Neuronal stem cell (in vitro differentiated cells): ENCODE measurements around the gene PHACTR3.

Experiments used
- DNase-seq: peaks from one replicate; pipeline ENCODE4 v3.0.0-alpha.2; 2013; ENCODE audit warnings: low spot score
- H2AFZ ChIP-seq: one replicate; pipeline ENCODE4 v1.6.1; 2013; ENCODE audit warnings: mild to moderate bottlenecking, low read length, inconsistent platforms
- H2AK5ac ChIP-seq: 2 replicates; pipeline ENCODE4 v1.6.1; 2013; ENCODE audit warnings: low read depth, mild to moderate bottlenecking, inconsistent platforms, low read length, moderate library complexity, mixed read lengths
- H2BK120ac ChIP-seq: 2 replicates; pipeline ENCODE4 v1.6.1; 2013; ENCODE audit warnings: low read depth, mild to moderate bottlenecking, inconsistent platforms, low read length, moderate library complexity, mixed read lengths
- H2BK12ac ChIP-seq: one replicate; pipeline ENCODE4 v1.6.1; 2013; ENCODE audit warnings: low read length, inconsistent platforms
- H2BK15ac ChIP-seq: 2 replicates; pipeline ENCODE4 v1.6.1; 2013; ENCODE audit warnings: mild to moderate bottlenecking, low read length, inconsistent platforms, mixed read lengths
- H2BK5ac ChIP-seq: one replicate; pipeline ENCODE4 v1.6.1; 2013; ENCODE audit warnings: inconsistent platforms, mild to moderate bottlenecking, low read length, moderate library complexity
- H3K14ac ChIP-seq: one replicate; pipeline ENCODE4 v1.6.1; 2013; ENCODE audit warnings: low read length, inconsistent platforms
- H3K18ac ChIP-seq: 2 replicates; pipeline ENCODE4 v1.6.1; 2013; ENCODE audit warnings: low read length, inconsistent platforms
- H3K23ac ChIP-seq: 2 replicates; pipeline ENCODE4 v1.6.1; 2013; ENCODE audit warnings: low read depth, mild to moderate bottlenecking, mixed read lengths, low read length, inconsistent platforms; ENCODE audit not compliant: poor library complexity
- H3K27ac ChIP-seq: replicated peaks from 3 replicates; pipeline ENCODE4 v1.5.1; 2013; ENCODE audit warnings: low read length, inconsistent platforms
- H3K27me3 ChIP-seq, 3 experiments: 2 replicates each; pipeline ENCODE4 v1.6.1; 2013; ENCODE audit warnings: low read length in 3 of 3, mild to moderate bottlenecking in 2 of 3, inconsistent platforms in 1 of 3, low read depth in 1 of 3, mixed read lengths in 1 of 3, moderate library complexity in 1 of 3; ENCODE audit not compliant: control insufficient read depth in 3 of 3, insufficient read depth in 3 of 3
- H3K36me3 ChIP-seq, 2 donors: replicated peaks in 1 of 2; 2 replicates each; pipeline ENCODE4 v1.6.1; 2013; ENCODE audit warnings: low read length in 2 of 2; ENCODE audit not compliant: control insufficient read depth in 2 of 2, insufficient read depth in 2 of 2
- H3K4ac ChIP-seq: 2 replicates; pipeline ENCODE4 v1.6.1; 2013; ENCODE audit warnings: inconsistent platforms, mild to moderate bottlenecking, low read length, moderate library complexity
- H3K4me1 ChIP-seq, 2 donors: 1 replicate in 1 of 2; 2 replicates in 1 of 2; pipeline ENCODE4 v1.6.1; 2013; ENCODE audit warnings: low read length in 2 of 2, low read depth in 1 of 2; ENCODE audit not compliant: control insufficient read depth in 2 of 2, insufficient read depth in 1 of 2
- H3K4me2 ChIP-seq: one replicate; pipeline ENCODE4 v1.6.1; 2013; ENCODE audit warnings: mild to moderate bottlenecking, low read length, inconsistent platforms; ENCODE audit not compliant: insufficient read depth, poor library complexity, severe bottlenecking
- H3K4me3 ChIP-seq, 2 donors: 2 replicates each; pipeline ENCODE4 v1.5.1; 2013; ENCODE audit warnings: low read length in 2 of 2, mild to moderate bottlenecking in 2 of 2, inconsistent platforms in 1 of 2, moderate library complexity in 1 of 2
- H3K79me1 ChIP-seq: one replicate; pipeline ENCODE4 v1.6.1; 2013; ENCODE audit warnings: low read depth, mild to moderate bottlenecking, inconsistent platforms, low read length, moderate library complexity
- H3K9ac ChIP-seq: one replicate; pipeline ENCODE4 v1.6.1; 2013; ENCODE audit warnings: mild to moderate bottlenecking, low read depth, low read length, inconsistent platforms; ENCODE audit not compliant: poor library complexity
- H3K9me3 ChIP-seq, 2 donors: replicated peaks in 1 of 2; 2 replicates each; pipeline versions ENCODE3 to v1.6.1; 2013; ENCODE audit warnings: low read length in 2 of 2, mild to moderate bottlenecking in 2 of 2, inconsistent platforms in 1 of 2, low read depth in 1 of 2, mixed read lengths in 1 of 2, moderate library complexity in 1 of 2; ENCODE audit not compliant: control insufficient read depth in 2 of 2, insufficient read depth in 1 of 2
- H4K8ac ChIP-seq: one replicate; pipeline ENCODE4 v1.6.1; 2013; ENCODE audit warnings: low read depth, mild to moderate bottlenecking, inconsistent platforms, low read length, moderate library complexity
- H4K91ac ChIP-seq: one replicate; pipeline ENCODE4 v1.6.1; 2013; ENCODE audit warnings: low read length, low read depth, mild to moderate bottlenecking, inconsistent platforms; ENCODE audit not compliant: poor library complexity
- WGBS, 2 donors: extraction: QIAGEN DNeasy Blood & Tissue Kit; methylation state at CpG; one replicate each; pipeline ENCODE4 v1.1.7; 2013; ENCODE audit warnings: missing lambda C conversion rate in 2 of 2, mixed read lengths in 1 of 2; ENCODE audit not compliant: insufficient read length in 2 of 2, insufficient replicate concordance in 1 of 2; ENCODE audit errors: extremely low coverage in 2 of 2; 5-methylcytosine and 5-hydroxymethylcytosine counted together

PHACTR3 gene

DNA sequence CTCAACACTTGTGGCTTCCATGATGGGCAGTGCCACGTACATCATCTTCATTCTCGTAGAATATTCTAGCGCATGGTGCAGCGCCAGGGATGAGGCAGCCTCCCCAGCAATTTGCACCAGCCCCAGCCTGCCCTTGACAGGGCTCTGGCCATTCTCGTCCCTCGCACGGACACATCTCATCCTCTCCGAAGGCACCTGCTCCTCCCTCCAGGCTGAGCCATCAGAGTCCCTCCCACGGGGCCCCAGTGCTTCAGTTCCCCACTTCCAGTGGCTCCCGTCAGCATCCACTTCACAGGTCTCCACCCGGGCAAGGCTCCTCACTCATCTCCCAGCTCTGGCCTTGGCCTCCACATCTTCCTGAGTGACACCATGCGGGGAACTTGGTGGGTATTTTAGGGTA lies 13.3 kb upstream of the PHACTR3 start:
- no peak overlapping the region for H3K4me3 ChIP-seq
- no peak overlapping the region for H2AK5ac ChIP-seq
- H4K91ac ChIP-seq: no peak overlapping the region
- no peak overlapping the region for H3K14ac ChIP-seq
- H3K23ac ChIP-seq: no peak overlapping the region
- no peak overlapping the region for H2BK120ac ChIP-seq
- WGBS, 2 donors: no CpG with 5 or more reads among the region's 12 CpGs
- no peaks in the 10 kb centered on the region for H3K79me1 ChIP-seq
- no peak overlapping the region for H4K8ac ChIP-seq
- no peak overlapping the region for H3K4me2 ChIP-seq
- H2BK5ac ChIP-seq: no peak overlapping the region
- H2BK15ac ChIP-seq: no peak overlapping the region
- H2BK12ac ChIP-seq: no peak overlapping the region
- H3K9ac ChIP-seq: no peak overlapping the region
- H3K4ac ChIP-seq: no peak overlapping the region
- no peak overlapping the region for H3K27ac ChIP-seq
- no peak overlapping the region for H3K18ac ChIP-seq
- no peak for DNase-seq
- no peak overlapping the region for H2AFZ ChIP-seq
- H3K4me1 ChIP-seq: no peaks in the 10 kb centered on the region
- H3K27me3 ChIP-seq: peaks cover 0 to 8% (median 4%) of the 10 kb centered on the region in 3 experiments
- H3K36me3 ChIP-seq: no peaks in the 10 kb centered on the region
- no peaks in the 10 kb centered on the region for H3K9me3 ChIP-seq

DNA sequence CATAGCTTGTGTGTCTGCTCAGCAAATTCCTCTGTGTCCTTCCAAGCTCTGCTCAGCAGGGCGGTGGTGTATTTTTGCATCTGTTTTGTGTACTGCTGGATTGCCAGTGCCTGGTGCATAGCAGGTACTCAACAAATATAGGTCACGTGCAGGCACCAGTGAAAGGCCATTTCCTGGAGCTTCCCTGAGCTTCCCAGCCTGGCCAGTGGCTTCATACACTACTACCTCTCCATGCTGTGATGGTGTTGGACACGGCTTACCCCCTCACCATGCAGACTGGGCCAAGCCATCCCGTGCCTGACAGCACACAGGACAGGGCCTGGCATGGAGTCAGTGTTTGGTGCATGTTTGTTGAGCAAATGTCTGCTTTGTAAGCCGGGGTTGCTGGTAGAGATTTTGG lies 7.7 kb upstream of the PHACTR3 start:
- H2AK5ac ChIP-seq: no peak overlapping the region
- no CpG with 5 or more reads among the region's 5 CpGs for WGBS, 2 donors
- H3K9me3 ChIP-seq: no peaks in the 10 kb centered on the region
- H3K4me2 ChIP-seq: no peak overlapping the region
- no peak for DNase-seq
- no peak overlapping the region for H3K23ac ChIP-seq
- no peak overlapping the region for H2BK120ac ChIP-seq
- no peak overlapping the region for H4K8ac ChIP-seq
- H2BK5ac ChIP-seq: no peak overlapping the region
- no peak overlapping the region for H2AFZ ChIP-seq
- H3K4ac ChIP-seq: no peak overlapping the region
- peaks cover 0 to 23% (median 16%) of the 10 kb centered on the region in 3 experiments for H3K27me3 ChIP-seq
- H2BK12ac ChIP-seq: no peak overlapping the region
- no peaks in the 10 kb centered on the region for H3K79me1 ChIP-seq
- no peak overlapping the region for H3K14ac ChIP-seq
- no peaks in the 10 kb centered on the region for H3K4me1 ChIP-seq
- H3K36me3 ChIP-seq: no peaks in the 10 kb centered on the region
- H3K18ac ChIP-seq: no peak overlapping the region
- no peak overlapping the region for H3K27ac ChIP-seq
- H4K91ac ChIP-seq: no peak overlapping the region
- H3K4me3 ChIP-seq: no peak overlapping the region
- H2BK15ac ChIP-seq: no peak overlapping the region
- H3K9ac ChIP-seq: no peak overlapping the region

DNA sequence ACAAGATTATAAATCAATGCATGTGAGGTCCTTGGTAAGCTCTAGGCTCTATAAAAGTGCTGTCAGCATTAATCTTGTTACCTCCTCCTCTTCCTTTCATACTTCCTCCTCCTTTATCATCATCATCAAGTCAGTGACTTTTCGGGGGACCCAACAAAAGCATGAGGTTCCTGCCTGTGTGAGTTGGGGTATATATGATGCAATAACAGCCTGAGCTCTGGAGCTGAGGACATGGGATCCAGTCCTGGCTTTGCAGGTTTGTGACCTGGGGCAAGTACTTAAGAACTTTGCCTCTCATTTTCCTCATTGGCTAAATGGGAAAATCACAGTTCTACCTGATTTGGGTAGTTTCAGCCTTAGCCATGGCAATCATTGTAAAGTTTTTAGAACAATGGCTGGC lies 7.1 kb upstream of the PHACTR3 start:
- Histone ChIP-seq H3K79me1 (no peaks in the 10 kb centered on the region), H2BK15ac (no peak overlapping the region), H3K14ac (no peak overlapping the region), H3K9ac (no peak overlapping the region), H4K91ac (no peak overlapping the region), H3K36me3 (no peaks in the 10 kb centered on the region), H4K8ac (no peak overlapping the region), H2AK5ac (no peak overlapping the region), H3K9me3 (no peaks in the 10 kb centered on the region), H2BK12ac (no peak overlapping the region), H2AFZ (no peak overlapping the region), H3K18ac (no peak overlapping the region), H3K23ac (no peak overlapping the region), H3K4ac (no peak overlapping the region), H2BK120ac (no peak overlapping the region), H3K27me3 (peaks cover 0 to 28% (median 18%) of the 10 kb centered on the region in 3 experiments), H2BK5ac (no peak overlapping the region), H3K4me2 (no peak overlapping the region), H3K27ac (no peak overlapping the region), H3K4me1 (no peaks in the 10 kb centered on the region), H3K4me3 (no peak overlapping the region)
- no CpG with 5 or more reads among the region's 1 CpG for WGBS, 2 donors
- no peak for DNase-seq

DNA sequence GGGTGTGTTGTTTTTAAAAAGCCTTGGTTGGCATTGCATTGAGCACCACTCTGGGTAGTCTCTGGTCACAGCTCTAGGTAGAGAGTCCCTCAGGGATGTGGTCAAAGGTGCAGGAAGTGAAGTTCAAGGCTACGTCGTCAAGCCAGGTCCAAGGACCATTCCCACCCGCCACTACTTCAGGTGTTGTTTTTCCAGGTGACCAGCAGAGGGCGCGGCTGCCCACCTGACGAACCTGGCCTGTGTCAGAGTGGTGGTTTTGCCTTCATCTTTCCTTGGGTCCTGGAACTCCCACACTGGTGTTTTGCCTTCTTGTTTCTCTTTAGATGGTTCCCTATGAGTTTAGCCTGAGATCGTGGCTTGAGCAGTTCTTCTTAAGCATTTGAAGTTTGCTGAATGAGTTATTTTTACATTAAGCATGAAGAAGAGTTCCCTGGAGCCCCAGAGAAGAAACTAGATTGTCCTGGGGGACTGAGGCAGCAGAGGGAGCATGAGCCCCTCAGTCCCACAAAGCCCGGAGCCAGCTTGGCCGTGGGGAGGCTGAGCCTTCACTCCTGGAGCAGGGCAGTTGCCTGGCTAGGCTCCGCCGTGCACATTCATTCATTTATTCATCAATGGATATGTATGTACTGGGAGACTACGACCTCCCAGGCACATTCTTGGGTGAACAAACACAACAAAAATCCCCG lies 5.6 kb upstream of the PHACTR3 start:
- Histone ChIP-seq H3K79me1 (no peaks in the 10 kb centered on the region), H2AFZ (no peak overlapping the region), H3K4me2 (no peak overlapping the region), H3K9ac (peak overlapping the region; percentile 57), H2BK12ac (no peak overlapping the region), H3K4ac (no peak overlapping the region), H3K27me3 (peaks cover 5 to 42% (median 31%) of the 10 kb centered on the region in 3 experiments), H3K27ac (no peak overlapping the region), H2BK5ac (no peak overlapping the region), H2BK120ac (no peak overlapping the region), H3K4me3 (no peak overlapping the region), H2AK5ac (no peak overlapping the region), H3K4me1 (no peaks in the 10 kb centered on the region), H4K91ac (no peak overlapping the region), H4K8ac (no peak overlapping the region), H3K36me3 (no peaks in the 10 kb centered on the region), H3K9me3 (no peaks in the 10 kb centered on the region), H3K14ac (no peak overlapping the region), H2BK15ac (no peak overlapping the region), H3K23ac (no peak overlapping the region), H3K18ac (no peak overlapping the region)
- DNase-seq: peak; percentile 32
- WGBS, 2 donors: no CpG with 5 or more reads among the region's 13 CpGs
